OCI-LY1 (cell line): ENCODE results near the gene POFUT1.
A peak's percentile ranks its signal among the peaks of the same experiment; 100 is the strongest.

Source experiments
- H2AFZ ChIP-seq: fragments of 200-600 bp; sonication (generic), shearing (Covaris generic); 2 replicates; pipeline ENCODE4 v1.6.0; 2014; ENCODE audit warnings: antibody characterized with exemption, mild to moderate bottlenecking, low read length
- H3F3A ChIP-seq: fragments of 200-600 bp; sonication (generic), shearing (Covaris generic); 2 replicates; pipeline ENCODE4 v1.6.0; 2014; ENCODE audit warnings: mild to moderate bottlenecking, antibody characterized with exemption, low read length, moderate library complexity; ENCODE audit not compliant: insufficient read depth
- H3K27ac ChIP-seq: fragments of 200-600 bp; sonication (generic); 2 replicates; pipeline ENCODE4 v1.5.1; 2014; ENCODE audit warnings: low read length, mixed run types, mild to moderate bottlenecking, low read depth; ENCODE audit not compliant: poor library complexity, severe bottlenecking
- H3K27me3 ChIP-seq: fragments of 200-600 bp; sonication (generic); 2 replicates; pipeline ENCODE4 v1.6.0; 2014; ENCODE audit warnings: antibody characterized with exemption, mild to moderate bottlenecking, low read length, moderate library complexity; ENCODE audit not compliant: insufficient read depth
- H3K36me3 ChIP-seq: fragments of 200-600 bp; sonication (generic); 2 replicates; pipeline ENCODE4 v1.6.1; 2014; ENCODE audit warnings: mild to moderate bottlenecking, antibody characterized with exemption, low read length, moderate library complexity, mixed read lengths; ENCODE audit not compliant: insufficient read depth
- H3K4me1 ChIP-seq: fragments of 200-600 bp; sonication (generic); 2 replicates; pipeline ENCODE4 v1.5.1; 2014; ENCODE audit warnings: mild to moderate bottlenecking, low read length, moderate library complexity; ENCODE audit not compliant: insufficient read depth, severe bottlenecking
- H3K4me2 ChIP-seq: fragments of 200-600 bp; sonication (generic), shearing (Covaris generic); 2 replicates; pipeline ENCODE4 v1.6.1; 2014; ENCODE audit warnings: low read length
- H3K4me3 ChIP-seq: fragments of 200-600 bp; sonication (generic); 2 replicates; pipeline ENCODE4 v1.5.1; 2014; ENCODE audit warnings: low read length, low read depth, mild to moderate bottlenecking, mixed read lengths; ENCODE audit not compliant: poor library complexity, severe bottlenecking
- H3K79me2 ChIP-seq: fragments of 200-600 bp; shearing (Covaris generic); 2 replicates; pipeline ENCODE4 v1.6.1; 2016; ENCODE audit warnings: mixed run types, low read length, mixed read lengths; ENCODE audit not compliant: insufficient read depth
- H3K9ac ChIP-seq: fragments of 200-600 bp; sonication (generic), shearing (Covaris generic); 2 replicates; pipeline ENCODE4 v1.6.1; 2014; ENCODE audit warnings: mild to moderate bottlenecking, low read length, mixed read lengths
- H3K9me2 ChIP-seq: fragments of 200-600 bp; sonication (generic), shearing (Covaris generic); 2 replicates; pipeline ENCODE4 v1.6.1; 2014; ENCODE audit warnings: low read depth, mild to moderate bottlenecking, low read length, mixed read lengths
- H3K9me3 ChIP-seq: fragments of 200-600 bp; shearing (Covaris generic); 2 replicates; pipeline ENCODE4 v1.6.1; 2014; ENCODE audit warnings: low read length, mixed read lengths
- H4K20me1 ChIP-seq: fragments of 200-600 bp; sonication (generic), shearing (Covaris generic); 2 replicates; pipeline ENCODE4 v1.6.0; 2016; ENCODE audit warnings: mild to moderate bottlenecking, low read length; ENCODE audit not compliant: insufficient read depth
- CTCF ChIP-seq: fragments of 200-600 bp; sonication (generic), shearing (Covaris generic); IDR thresholded peaks from 2 replicates; pipeline ENCODE4 v1.5.1; 2017; ENCODE audit warnings: mild to moderate bottlenecking, antibody characterized with exemption, low read length, moderate library complexity, mixed read lengths
- EZH2 ChIP-seq: fragments of 200-600 bp; sonication (generic), shearing (Covaris generic); IDR thresholded peaks from 2 replicates; pipeline ENCODE4 v1.8.0; 2017; ENCODE audit warnings: borderline replicate concordance, mixed run types, mild to moderate bottlenecking, antibody characterized with exemption, low read length, moderate library complexity, mixed read lengths

Gene POFUT1

DNA sequence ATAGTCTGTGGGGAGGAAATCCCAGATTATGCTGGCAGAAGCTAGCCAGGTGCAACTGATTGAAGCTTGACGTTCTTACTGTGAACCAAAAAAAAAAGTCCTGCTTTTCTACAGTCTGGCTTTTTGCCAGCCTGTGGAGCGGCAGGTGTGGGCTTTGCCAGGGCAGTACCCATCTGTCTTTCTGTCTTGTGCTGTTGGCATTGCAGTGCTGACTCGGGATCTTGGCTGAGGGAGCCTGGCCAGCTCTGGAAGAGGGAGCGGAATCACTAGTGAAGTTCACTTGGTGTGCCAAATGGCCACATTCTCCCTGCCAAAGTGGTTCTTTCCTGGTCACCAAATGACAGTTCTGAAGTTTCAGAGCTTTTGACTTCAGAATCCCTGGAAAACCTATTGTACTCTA lies 74.8 kb downstream of the POFUT1 start:
- no peaks in the 10 kb centered on the region for H3K79me2 ChIP-seq
- no peak for TF ChIP-seq EZH2
- no peak for TF ChIP-seq CTCF
- H3F3A ChIP-seq: no peaks in the 10 kb centered on the region

DNA sequence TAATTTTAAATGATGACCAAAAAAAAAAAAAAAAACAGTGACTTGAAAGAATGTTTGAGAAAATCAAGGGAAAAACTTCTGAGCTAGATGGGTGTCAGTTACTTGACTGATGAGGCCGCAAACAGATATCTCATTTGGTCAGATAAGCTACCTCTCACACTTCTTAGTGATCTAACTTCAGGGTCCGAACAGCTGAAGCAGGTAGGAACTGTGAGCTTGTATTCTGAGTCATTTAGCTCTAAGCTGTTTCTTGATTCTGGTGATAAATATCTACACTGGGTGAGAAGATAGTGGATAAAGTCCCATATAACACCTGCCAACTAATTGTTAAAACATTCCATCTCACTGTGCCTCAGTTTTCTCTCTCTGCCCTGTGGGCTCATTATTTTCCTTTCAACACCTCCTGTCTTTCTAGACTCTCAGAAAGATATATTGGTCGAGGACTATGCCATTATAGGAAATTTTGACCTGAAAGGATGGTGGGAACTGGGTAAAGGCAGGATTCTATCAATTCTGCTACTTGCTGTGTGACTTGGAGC lies 77.5 kb downstream of the POFUT1 start:
- H3K4me1 ChIP-seq: peaks cover 47% of the 10 kb centered on the region
- no peaks in the 10 kb centered on the region for H3K36me3 ChIP-seq
- peak overlapping the region; percentile 37 for H3K9ac ChIP-seq
- TF ChIP-seq EZH2 (no peak), CTCF (no peak)
- no peaks in the 10 kb centered on the region for H3K9me3 ChIP-seq
- H3K27me3 ChIP-seq: no peaks in the 10 kb centered on the region
- peak overlapping the region; percentile 59 for H3K4me2 ChIP-seq
- H2AFZ ChIP-seq: no peak overlapping the region
- no peaks in the 10 kb centered on the region for H4K20me1 ChIP-seq
- no peaks in the 10 kb centered on the region for H3K9me2 ChIP-seq
- H3K27ac ChIP-seq: peak overlapping the region; percentile 88
- no peaks in the 10 kb centered on the region for H3K79me2 ChIP-seq
- H3K4me3 ChIP-seq: peak overlapping the region; percentile 21
- no peaks in the 10 kb centered on the region for H3F3A ChIP-seq

More for the DNA sequence above, 74.8 kb downstream of the POFUT1 start:
- Histone ChIP-seq H3K4me1 (peaks cover 53% of the 10 kb centered on the region), H3K9me3 (no peaks in the 10 kb centered on the region), H2AFZ (no peak overlapping the region), H3K36me3 (no peaks in the 10 kb centered on the region), H3K4me2 (no peak overlapping the region), H3K27ac (peak overlapping the region; percentile 20), H3K9me2 (no peaks in the 10 kb centered on the region), H4K20me1 (no peaks in the 10 kb centered on the region), H3K4me3 (no peak overlapping the region), H3K27me3 (no peaks in the 10 kb centered on the region), H3K9ac (no peak overlapping the region)

GRCh38 chr20:32285621-32286371 lies 78.1 kb downstream of the POFUT1 start:
- no peaks in the 10 kb centered on the region for H3K79me2 ChIP-seq
- H3K9me2 ChIP-seq: no peaks in the 10 kb centered on the region
- H3K9ac ChIP-seq: peak overlapping the region; percentile 37
- H3K4me1 ChIP-seq: peaks cover 47% of the 10 kb centered on the region
- H3K9me3 ChIP-seq: no peaks in the 10 kb centered on the region
- H3K27ac ChIP-seq: peak overlapping the region; percentile 88
- H2AFZ ChIP-seq: no peak overlapping the region
- H3K4me2 ChIP-seq: peak overlapping the region; percentile 59
- H4K20me1 ChIP-seq: no peaks in the 10 kb centered on the region
- H3K27me3 ChIP-seq: no peaks in the 10 kb centered on the region
- H3F3A ChIP-seq: no peaks in the 10 kb centered on the region
- no peak for TF ChIP-seq CTCF
- TF ChIP-seq EZH2: no peak
- H3K4me3 ChIP-seq: peak overlapping the region; percentile 21
- H3K36me3 ChIP-seq: no peaks in the 10 kb centered on the region
